Mononuclear cell (primary cell): ENCODE measurements around the gene IL17B. TPM values are rescaled to one million over a fixed set of nuclear protein-coding genes. Genes with fewer than 3 reads are reported as not detected.

Source experiments
- total RNA-seq: library from RNA; depleted of rRNA; stranded (reverse); fragments of >200 nt; gene quantifications from one replicate; pipeline ENCODE4 v1.2.3, GENCODE V29; 2012

Gene IL17B
- total RNA-seq, 1 donor, result not detected

Other genes starting within 250 kb of the IL17B start
- gene ABLIM3, start 237.8 kb downstream of the IL17B start, total RNA-seq, result 4.4 TPM
- gene AFAP1L1, start 107.4 kb downstream of the IL17B start, total RNA-seq, result under 0.01 TPM
- 24.9 TPM for gene GRPEL2, start 33.8 kb downstream of the IL17B start, total RNA-seq
- gene PCYOX1L, start 21.2 kb downstream of the IL17B start, total RNA-seq, result 9.2 TPM
- 249 TPM for gene CSNK1A1, start 172.1 kb upstream of the IL17B start, total RNA-seq
- not detected for gene ARHGEF37, start 202.2 kb upstream of the IL17B start, total RNA-seq